H1 (cell line): ENCODE data around the gene PC. TPM values are rescaled to one million over a fixed set of nuclear protein-coding genes. Genes with fewer than 3 reads are reported as not detected.
A peak's percentile ranks its signal among the peaks of the same experiment; 100 is the strongest.

ENCODE experiments used
- CTCF ChIA-PET: fragments of 300-600 bp; sonication (Branson Sonifier 250); formaldehyde crosslinking; loops from one replicate; lab custom pipeline; 2021; ENCODE audit not compliant: partially characterized antibody; lab: Charles Lee
- POLR2A ChIA-PET: fragments of 300-600 bp; sonication (Branson Sonifier 250); formaldehyde crosslinking; loops from one replicate; lab custom pipeline; 2021; ENCODE audit warnings: inconsistent platforms; ENCODE audit not compliant: partially characterized antibody; lab: Charles Lee
- DNase-seq, 2 experiments: peaks; one replicate each; pipeline versions ENCODE4 v3.0.0 to v3.0.0-alpha.2; 2010 to 2022; ENCODE audit warnings: low spot score in 2 of 2, low read depth in 1 of 2, mixed read lengths in 1 of 2
- FAIRE-seq: peaks from 2 replicates; lab custom pipeline; 2011; peaks lifted over from hg19 to GRCh38; lab: Jason Lieb, UNC
- H2AFZ ChIP-seq: 2 replicates; pipeline ENCODE4 v1.8.1; 2012; ENCODE audit warnings: low read length, inconsistent platforms
- H2AK5ac ChIP-seq: 2 replicates; pipeline ENCODE4 v1.6.1; 2013; ENCODE audit warnings: low read depth, low read length
- H2BK120ac ChIP-seq: replicated peaks from 2 replicates; pipeline ENCODE3; 2013; ENCODE audit warnings: low read depth, low read length, inconsistent platforms
- H2BK12ac ChIP-seq: 2 replicates; pipeline ENCODE4 v1.6.1; 2013; ENCODE audit warnings: low read depth, low read length
- H2BK15ac ChIP-seq: 2 replicates; pipeline ENCODE4 v1.6.1; 2013; ENCODE audit warnings: low read length
- H2BK20ac ChIP-seq: 2 replicates; pipeline ENCODE4 v1.6.1; 2013; ENCODE audit warnings: low read length
- H2BK5ac ChIP-seq: 2 replicates; pipeline ENCODE4 v1.6.1; 2013; ENCODE audit warnings: low read depth, low read length
- H3K14ac ChIP-seq: 2 replicates; pipeline ENCODE4 v1.6.1; 2013; ENCODE audit warnings: inconsistent platforms; ENCODE audit not compliant: insufficient read length
- H3K18ac ChIP-seq: 2 replicates; pipeline ENCODE4 v1.6.1; 2013; ENCODE audit warnings: low read length; ENCODE audit errors: extremely low read depth
- H3K23ac ChIP-seq: 2 replicates; pipeline ENCODE4 v1.6.1; 2013; ENCODE audit warnings: inconsistent platforms; ENCODE audit not compliant: insufficient read length
- H3K23me2 ChIP-seq: 2 replicates; pipeline ENCODE4 v1.6.1; 2013; ENCODE audit warnings: low read depth, low read length
- H3K27ac ChIP-seq: 2 replicates; pipeline ENCODE4 v1.6.1; 2011; ENCODE audit warnings: low read depth, low read length, inconsistent platforms
- H3K27me3 ChIP-seq, 4 experiments: replicated peaks in 1 of 4; 1 replicate in 1 of 4; 2 replicates in 3 of 4; pipeline versions ENCODE4 v1.6.1 to v1.8.1; 2011 to 2013; ENCODE audit warnings: low read length in 3 of 4, mild to moderate bottlenecking in 3 of 4, inconsistent platforms in 2 of 4, mixed read lengths in 2 of 4, moderate library complexity in 1 of 4; ENCODE audit not compliant: control insufficient read depth in 3 of 4, insufficient read depth in 3 of 4; ENCODE audit errors: extremely low read depth in 1 of 4
- H3K36me3 ChIP-seq, 4 experiments: 2 replicates each; pipeline versions ENCODE4 v1.6.1 to v1.8.1; 2011 to 2013; ENCODE audit warnings: mild to moderate bottlenecking in 4 of 4, low read length in 3 of 4, moderate library complexity in 2 of 4, control low read depth in 1 of 4, inconsistent platforms in 1 of 4; ENCODE audit not compliant: insufficient read depth in 4 of 4, control insufficient read depth in 2 of 4
- H3K4ac ChIP-seq: replicated peaks from 2 replicates; pipeline ENCODE3; 2013; ENCODE audit warnings: low read length, low read depth, mixed read lengths, inconsistent platforms; ENCODE audit not compliant: insufficient read length
- H3K4me1 ChIP-seq, 4 experiments: replicated peaks in 1 of 4; 1 replicate in 1 of 4; 2 replicates in 3 of 4; pipeline versions ENCODE4 v1.6.1 to v1.8.1; 2011 to 2013; ENCODE audit warnings: low read length in 3 of 4, inconsistent platforms in 2 of 4, mixed read lengths in 1 of 4; ENCODE audit not compliant: insufficient read depth in 4 of 4, control insufficient read depth in 3 of 4
- H3K4me2 ChIP-seq, 2 experiments: 2 replicates each; pipeline versions ENCODE4 v1.6.1 to v1.8.1; 2011 to 2013; ENCODE audit warnings: low read depth in 2 of 2, low read length in 2 of 2, control low read depth in 1 of 2, inconsistent platforms in 1 of 2, mild to moderate bottlenecking in 1 of 2; ENCODE audit not compliant: insufficient read depth in 1 of 2
- H3K4me3 ChIP-seq, 4 experiments: fragments of 200-600, 300-600 bp in 1 of 4; sonication (generic), shearing (Covaris generic), sonication (Bioruptor Twin) in 1 of 4; 2 replicates each; pipeline versions ENCODE4 v1.5.1 to v1.8.1; 2011 to 2016; ENCODE audit warnings: low read length in 4 of 4, low read depth in 3 of 4, control low read depth in 2 of 4, inconsistent platforms in 2 of 4, mild to moderate bottlenecking in 2 of 4, mixed read lengths in 1 of 4, moderate library complexity in 1 of 4; ENCODE audit not compliant: insufficient read depth in 2 of 4; ENCODE audit errors: extremely low read depth in 1 of 4
- H3K56ac ChIP-seq: replicated peaks from 2 replicates; pipeline ENCODE3; 2013; ENCODE audit warnings: low read depth, mild to moderate bottlenecking, mixed read lengths, low read length, inconsistent platforms; ENCODE audit not compliant: insufficient read length
- H3K79me1 ChIP-seq: 2 replicates; pipeline ENCODE4 v1.6.1; 2013; ENCODE audit warnings: low read depth, low read length, control low read depth
- H3K79me2 ChIP-seq, 2 experiments: 2 replicates each; pipeline versions ENCODE4 v1.6.1 to v1.8.1; 2012 to 2013; ENCODE audit warnings: low read length in 2 of 2, mild to moderate bottlenecking in 2 of 2, inconsistent platforms in 1 of 2; ENCODE audit not compliant: insufficient read depth in 2 of 2, control insufficient read depth in 1 of 2
- H3K9ac ChIP-seq, 4 experiments: replicated peaks in 1 of 4; 1 replicate in 1 of 4; 2 replicates in 3 of 4; pipeline versions ENCODE4 v1.6.1 to v1.8.1; 2011 to 2013; ENCODE audit warnings: low read depth in 3 of 4, low read length in 3 of 4, control low read depth in 2 of 4, mild to moderate bottlenecking in 2 of 4, moderate library complexity in 2 of 4, inconsistent platforms in 1 of 4; ENCODE audit errors: extremely low read depth in 1 of 4
- H3K9me3 ChIP-seq, 2 experiments: 2 replicates each; pipeline versions ENCODE4 v1.6.1 to v1.8.1; 2012 to 2013; ENCODE audit warnings: mild to moderate bottlenecking in 2 of 2, moderate library complexity in 2 of 2, control low read depth in 1 of 2, inconsistent platforms in 1 of 2, low read depth in 1 of 2, low read length in 1 of 2, mixed read lengths in 1 of 2; ENCODE audit not compliant: insufficient read depth in 2 of 2
- H4K20me1 ChIP-seq, 2 experiments: replicated peaks in 1 of 2; 2 replicates each; pipeline versions ENCODE3 to v1.8.1; 2011 to 2013; ENCODE audit warnings: inconsistent platforms in 2 of 2, low read length in 2 of 2, mild to moderate bottlenecking in 1 of 2; ENCODE audit not compliant: insufficient read depth in 2 of 2, control insufficient read depth in 1 of 2
- H4K5ac ChIP-seq: 2 replicates; pipeline ENCODE4 v1.6.1; 2013; ENCODE audit warnings: low read length, low read depth, mixed read lengths, inconsistent platforms; ENCODE audit not compliant: insufficient read length
- H4K8ac ChIP-seq: 2 replicates; pipeline ENCODE4 v1.8.0; 2013; ENCODE audit warnings: mild to moderate bottlenecking, moderate library complexity, low read length, inconsistent platforms; ENCODE audit not compliant: insufficient read depth; ENCODE audit errors: extremely low read depth
- H4K91ac ChIP-seq: replicated peaks from 2 replicates; pipeline ENCODE3; 2013; ENCODE audit warnings: low read length, mixed read lengths, inconsistent platforms; ENCODE audit not compliant: insufficient read length
- BCL11A ChIP-seq, 2 experiments: IDR thresholded peaks; one replicate each; pipeline ENCODE4 v1.6.1; 2011; ENCODE audit warnings: low read depth in 2 of 2, low read length in 2 of 2, mild to moderate bottlenecking in 2 of 2
- CHD2 ChIP-seq: IDR thresholded peaks from 2 replicates; pipeline ENCODE4 v1.6.1; 2012; ENCODE audit warnings: low read length, improper control_type of control experiment
- HDAC6 ChIP-seq: IDR thresholded peaks from one replicate; pipeline ENCODE4 v1.7.1; 2012; ENCODE audit warnings: low read depth, mild to moderate bottlenecking, inconsistent platforms, low read length, moderate library complexity
- PHF8 ChIP-seq: fragments of 200-600 bp; sonication (generic); conservative IDR thresholded peaks from 2 replicates; pipeline ENCODE4 v1.7.1; 2012; ENCODE audit warnings: low read depth, mild to moderate bottlenecking, inconsistent platforms, low read length, moderate library complexity
- POLR2AphosphoS5 ChIP-seq: IDR thresholded peaks from 2 replicates; pipeline ENCODE4 v1.6.1; 2011; ENCODE audit warnings: low read depth, low read length
- POU5F1 ChIP-seq: IDR thresholded peaks from 2 replicates; pipeline ENCODE4 v1.6.1; 2011; ENCODE audit warnings: low read depth, mild to moderate bottlenecking, low read length, moderate library complexity
- SIX5 ChIP-seq: IDR thresholded peaks from 2 replicates; pipeline ENCODE4 v1.6.1; 2011; ENCODE audit warnings: mild to moderate bottlenecking, low read depth, low read length
- TAF1 ChIP-seq: IDR thresholded peaks from 2 replicates; pipeline ENCODE4 v1.6.1; 2011; ENCODE audit warnings: mild to moderate bottlenecking, low read depth, low read length
- TCF12 ChIP-seq: IDR thresholded peaks from 2 replicates; pipeline ENCODE4 v1.6.1; 2011; ENCODE audit warnings: low read depth, mild to moderate bottlenecking, low read length
- TEAD4 ChIP-seq: IDR thresholded peaks from 2 replicates; pipeline ENCODE4 v1.6.1; 2012; ENCODE audit warnings: low read depth, low read length, inconsistent platforms, mixed read lengths
- WGBS, 2 experiments: shearing (Covaris generic) in 1 of 2; methylation state at CpG; one replicate each; pipeline versions ENCODE4 v1.1.6 to v1.1.7; 2013 to 2015; ENCODE audit warnings: low lambda C conversion rate in 2 of 2, mixed read lengths in 2 of 2, inconsistent platforms in 1 of 2, low coverage in 1 of 2, missing lambda C conversion rate in 1 of 2; ENCODE audit not compliant: insufficient replicate concordance in 2 of 2, insufficient coverage in 1 of 2, insufficient read length in 1 of 2; ENCODE audit errors: extremely low coverage in 1 of 2, missing lambda C conversion rate in 1 of 2; 5-methylcytosine and 5-hydroxymethylcytosine counted together
- polyA plus RNA-seq, 7 experiments: library from polyadenylated mRNA; depleted of rRNA in 3 of 7; stranded (reverse) in 5 of 7; unstranded in 2 of 7; fragments of >200 nt in 5 of 7; fragments of 200-250 nt in 2 of 7; gene quantifications; 1 replicate in 5 of 7; 2 replicates in 1 of 7; 4 replicates in 1 of 7; pipeline versions ENCODE4 v1.2.1 to v1.2.3, GENCODE V29; 2011 to 2013; ENCODE audit warnings: missing spikeins in 2 of 7, mixed read lengths in 2 of 7
- total RNA-seq: library from RNA; stranded (reverse); fragmentation: NEBNext Ultra II Directional; extraction: Animal tissue kit (Norgen Biotek cat#: 25700); gene quantifications from 2 replicates; pipeline ENCODE4 v1.2.1, GENCODE V29; 2021
- TF ChIP-seq, protein P1 (sequence below): IDR thresholded peaks from 2 replicates; pipeline ENCODE4 v1.6.1; 2011; ENCODE audit warnings: low read length, improper control_type of control experiment

The PC gene
- total and polyA plus RNA-seq, 2 of the 8 experiments (the other 6 are each of a cell fraction or from before 2014, with no cell fraction given) = 11.5 to 27.5 TPM

DNA sequence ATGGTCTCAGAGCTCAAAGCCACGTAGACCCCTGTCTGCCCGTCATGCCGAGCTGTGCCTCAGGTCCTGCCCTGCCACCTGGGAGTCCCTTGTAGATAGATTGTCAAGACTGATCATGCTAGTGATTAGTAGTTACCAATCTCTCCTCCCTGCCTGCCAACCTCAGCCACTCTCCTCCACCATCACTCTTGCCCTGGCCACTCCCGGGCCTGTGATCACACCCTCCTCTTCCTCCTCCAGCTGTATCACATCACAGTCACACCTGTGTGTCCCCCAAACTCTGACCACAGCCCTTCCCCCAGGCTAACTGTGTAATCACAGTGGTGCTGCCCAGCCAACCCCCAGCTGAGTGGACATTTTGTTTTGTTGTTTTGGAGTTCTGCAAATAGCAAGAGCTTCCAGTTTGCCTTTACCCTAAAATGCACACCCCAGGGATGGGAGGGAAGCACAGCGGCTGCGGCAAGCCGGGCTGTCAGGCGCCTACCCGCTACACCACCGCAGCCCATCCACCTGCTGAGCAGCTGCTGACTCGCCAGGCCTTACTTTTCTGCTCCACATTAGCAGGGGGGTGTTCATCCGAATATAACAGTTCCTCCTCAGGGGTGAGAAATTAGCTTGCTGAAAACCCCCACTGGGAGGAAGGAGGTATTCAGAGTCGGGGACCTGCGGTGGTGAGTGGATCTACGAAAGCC is 55.6 kb downstream of the PC start:
- Histone ChIP-seq H3K14ac (no peak overlapping the region), H4K91ac (no peak overlapping the region), H2BK12ac (no peak overlapping the region), H3K23ac (no peak overlapping the region), H3K9ac (0 out of 7 replicates have a peak overlapping the region, but pooled peaks of 1 of the 4 experiments have one; percentile 40), H3K27me3 (no peaks in the 10 kb centered on the region), H2AK5ac (no peak overlapping the region; the same call in 1 of the 2 replicates), H4K5ac (no peak overlapping the region), H2BK5ac (0 out of 2 replicates have a peak overlapping the region, but pooled peaks have one; percentile 52), H4K8ac (no peak overlapping the region; the same call in 1 of the 2 replicates), H3K27ac (no peak overlapping the region), H3K4me3 (no peak overlapping the region), H3K23me2 (no peaks in the 10 kb centered on the region), H3K79me2 (no peaks in the 10 kb centered on the region), H2AFZ (no peak overlapping the region), H3K79me1 (no peaks in the 10 kb centered on the region), H2BK120ac (no peak overlapping the region), H4K20me1 (no peaks in the 10 kb centered on the region), H3K4ac (no peak overlapping the region), H3K56ac (no peak overlapping the region), H2BK20ac (no peak overlapping the region), H2BK15ac (peak overlapping the region; percentile 72; the same call in 1 of the 2 replicates), H3K4me1 (peaks cover 2 to 21% (median 13%) of the 10 kb centered on the region in 4 experiments), H3K9me3 (no peaks in the 10 kb centered on the region), H3K4me2 (no peak overlapping the region), H3K18ac (no peak overlapping the region), H3K36me3 (no peaks in the 10 kb centered on the region)
- ChIA-PET POLR2A (interaction anchor here (1.2 kb wide), 1 partner anchor 50 kb away, joined by 3 read pairs; no protein-coding TSS in a partner anchor), CTCF (interaction anchor here (0.7 to 1.7 kb wide), 6 partner anchors 15 to 73 kb away, joined by 3 to 10 read pairs (median 3); partner anchors contain the start of gene C11orf86)
- DNase-seq (no peak), FAIRE-seq (no peak)
- WGBS, 2 experiments = 84% methylated on average over 15 of the region's 15 CpGs; no CpG with 5 or more reads in 1 of the 2 experiments
- TF ChIP-seq POLR2AphosphoS5 = no peak
- TF ChIP-seq BCL11A (IDR thresholded peaks at IDR 0.05; ENCODE audit: low read depth in 2 of 2, low read length in 2 of 2) = no peak
- no peak for TF ChIP-seq POU5F1
- TF ChIP-seq HDAC6 = no peak
- no peak for TF ChIP-seq TEAD4
- no peak for TF ChIP-seq PHF8
- TF ChIP-seq, protein P1, sequence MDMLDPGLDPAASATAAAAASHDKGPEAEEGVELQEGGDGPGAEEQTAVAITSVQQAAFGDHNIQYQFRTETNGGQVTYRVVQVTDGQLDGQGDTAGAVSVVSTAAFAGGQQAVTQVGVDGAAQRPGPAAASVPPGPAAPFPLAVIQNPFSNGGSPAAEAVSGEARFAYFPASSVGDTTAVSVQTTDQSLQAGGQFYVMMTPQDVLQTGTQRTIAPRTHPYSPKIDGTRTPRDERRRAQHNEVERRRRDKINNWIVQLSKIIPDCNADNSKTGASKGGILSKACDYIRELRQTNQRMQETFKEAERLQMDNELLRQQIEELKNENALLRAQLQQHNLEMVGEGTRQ = no peak
- TF ChIP-seq TCF12 = no peak
- TF ChIP-seq CHD2 = no peak
- TF ChIP-seq SIX5 = no peak
- no peak for TF ChIP-seq TAF1
